HCT116 (cell line): ENCODE measurements around the gene LDLRAD4. TPM values are rescaled to one million over a fixed set of nuclear protein-coding genes. Genes with fewer than 3 reads are reported as not detected.

ENCODE experiments used
- ATAC-seq: fragments of 200-7000 bp; cut with Tn5 transposase; 2 replicates; pipeline ENCODE4 v1.9.1; 2020; ENCODE audit warnings: mild to moderate bottlenecking, moderate library complexity
- BruUV-seq: library from RNA; stranded (reverse); fragments of 400-500 nt; replicated peaks from 2 replicates; lab custom pipeline; 2021; lab: Mats Ljungman, UMichigan
- CTCF ChIA-PET: fragments of 300-600 bp; sonication (Branson Sonifier 250); formaldehyde crosslinking; loops from one replicate; lab custom pipeline; 2021; ENCODE audit warnings: antibody characterized with exemption; lab: Charles Lee
- POLR2A ChIA-PET: fragments of 300-600, 350-600 bp; sonication (Branson Sonifier 250); formaldehyde crosslinking; loops from one replicate; lab custom pipeline; 2021; ENCODE audit warnings: antibody characterized with exemption; lab: Charles Lee
- RAD21 ChIA-PET, 2 experiments: fragments of 300-600 bp; sonication (Branson Sonifier 250); formaldehyde crosslinking; loops; one replicate each; lab custom pipeline; 2023; ENCODE audit warnings: low total read pairs in 2 of 2; ENCODE audit not compliant: uncharacterized antibody in 2 of 2, unreplicated experiment in 2 of 2, low non-redundant PET in 1 of 2; lab: Charles Lee
- DNase-seq: peaks from one replicate; pipeline ENCODE4 v3.0.0-alpha.2; 2010; ENCODE audit warnings: low read depth, low spot score
- H2AFZ ChIP-seq: fragments of 200-600 bp; shearing (Covaris generic), sonication (generic); 2 replicates; pipeline ENCODE4 v1.6.1; 2017; ENCODE audit warnings: low read depth, mixed run types, mixed read lengths, antibody characterized with exemption, low read length; ENCODE audit not compliant: poor library complexity, severe bottlenecking
- H3K27ac ChIP-seq: 2 replicates; pipeline ENCODE4 v1.5.1; 2012; ENCODE audit warnings: low read depth, low read length
- H3K27me3 ChIP-seq: fragments of 200-600 bp; sonication (generic); 2 replicates; pipeline ENCODE4 v1.6.1; 2016; ENCODE audit warnings: mixed run types, low read length, mixed read lengths; ENCODE audit not compliant: insufficient read depth
- H3K36me3 ChIP-seq, 2 experiments: fragments of 200-500 bp in 1 of 2; fragments of 200-600 bp in 1 of 2; sonication (Bioruptor generic) in 1 of 2; sonication (generic) in 1 of 2; 2 replicates each; pipeline versions ENCODE4 v1.5.1 to v1.6.1; 2014 to 2016; ENCODE audit warnings: low read length in 2 of 2, inconsistent platforms in 1 of 2, mixed read lengths in 1 of 2, mixed run types in 1 of 2; ENCODE audit not compliant: insufficient read depth in 2 of 2, control insufficient read depth in 1 of 2
- H3K4me1 ChIP-seq, 2 experiments: fragments of 200-600 bp in 1 of 2; sonication (generic) in 1 of 2; 2 replicates each; pipeline versions ENCODE4 v1.5.1 to v1.6.1; 2012 to 2017; ENCODE audit warnings: low read length in 2 of 2, inconsistent platforms in 1 of 2, mild to moderate bottlenecking in 1 of 2, mixed read lengths in 1 of 2, mixed run types in 1 of 2, moderate library complexity in 1 of 2; ENCODE audit not compliant: insufficient read depth in 2 of 2, control insufficient read depth in 1 of 2
- H3K4me2 ChIP-seq: fragments of 200-600 bp; sonication (generic); 2 replicates; pipeline ENCODE4 v1.6.1; 2017; ENCODE audit warnings: mixed run types, low read length, mixed read lengths
- H3K4me3 ChIP-seq, 2 experiments: fragments of 200-600 bp in 1 of 2; sonication (generic) in 1 of 2; replicated peaks in 1 of 2; 2 replicates each; pipeline ENCODE4 v1.5.1; 2011 to 2016; ENCODE audit warnings: low read length in 2 of 2, control low read depth in 1 of 2, low read depth in 1 of 2, mild to moderate bottlenecking in 1 of 2, mixed read lengths in 1 of 2, mixed run types in 1 of 2
- H3K79me2 ChIP-seq: fragments of 200-600 bp; sonication (generic); 2 replicates; pipeline ENCODE4 v1.6.1; 2017; ENCODE audit warnings: mild to moderate bottlenecking, mixed run types, low read length, moderate library complexity, mixed read lengths; ENCODE audit not compliant: insufficient read depth
- H3K9ac ChIP-seq: fragments of 200-600 bp; sonication (generic); 2 replicates; pipeline ENCODE4 v1.6.1; 2016; ENCODE audit warnings: low read length, mixed read lengths
- H3K9me2 ChIP-seq: fragments of 200-600 bp; sonication (generic), shearing (Covaris generic); 2 replicates; pipeline ENCODE4 v1.6.1; 2017; ENCODE audit warnings: mixed run types, mild to moderate bottlenecking, moderate library complexity; ENCODE audit not compliant: insufficient read depth
- H3K9me3 ChIP-seq, 2 experiments: fragments of 200-500 bp in 1 of 2; fragments of 200-600 bp in 1 of 2; sonication (Bioruptor generic) in 1 of 2; sonication (generic) in 1 of 2; 2 replicates each; pipeline ENCODE4 v1.6.1; 2014 to 2017; ENCODE audit warnings: low read length in 2 of 2, mixed read lengths in 2 of 2, inconsistent platforms in 1 of 2, low read depth in 1 of 2, mild to moderate bottlenecking in 1 of 2, mixed run types in 1 of 2, moderate library complexity in 1 of 2; ENCODE audit not compliant: control insufficient read depth in 1 of 2, insufficient read depth in 1 of 2
- H4K20me1 ChIP-seq: fragments of 200-600 bp; sonication (generic), shearing (Covaris generic); 2 replicates; pipeline ENCODE4 v1.6.1; 2017; ENCODE audit warnings: mixed run types, mild to moderate bottlenecking, moderate library complexity; ENCODE audit not compliant: insufficient read depth
- ATF3 ChIP-seq: IDR thresholded peaks from 2 replicates; pipeline ENCODE4 v1.6.1; 2012
- CBX3 ChIP-seq: IDR thresholded peaks from 2 replicates; pipeline ENCODE4 v1.6.1; 2012; ENCODE audit warnings: low read depth
- CEBPB ChIP-seq: IDR thresholded peaks from 2 replicates; pipeline ENCODE4 v1.6.1; 2012; ENCODE audit warnings: low read depth
- CTCF ChIP-seq, 3 experiments: fragments of 200-600 bp in 1 of 3; sonication (generic) in 1 of 3; IDR thresholded peaks in 2 of 3; conservative IDR thresholded peaks in 1 of 3; 2 replicates each; pipeline ENCODE4 v1.5.1; 2012 to 2017; ENCODE audit warnings: low read depth in 2 of 3, low read length in 2 of 3, antibody characterized with exemption in 1 of 3, borderline replicate concordance in 1 of 3, control low read depth in 1 of 3, mild to moderate bottlenecking in 1 of 3, mixed read lengths in 1 of 3, mixed run types in 1 of 3, moderate library complexity in 1 of 3; ENCODE audit not compliant: insufficient read depth in 1 of 3
- EGR1 ChIP-seq: IDR thresholded peaks from 2 replicates; pipeline ENCODE4 v1.6.1; 2012; ENCODE audit warnings: low read depth
- ELF1 ChIP-seq: IDR thresholded peaks from 2 replicates; pipeline ENCODE4 v1.6.1; 2012; ENCODE audit warnings: low read depth, borderline replicate concordance
- EZH2 ChIP-seq: fragments of 200-600 bp; sonication (generic); IDR thresholded peaks from 2 replicates; pipeline ENCODE4 v1.6.1; 2017; ENCODE audit warnings: antibody characterized with exemption, mixed run types
- EZH2phosphoT487 ChIP-seq: fragments of 200-600 bp; IDR thresholded peaks from 2 replicates; pipeline ENCODE4 v1.6.1; 2018; ENCODE audit warnings: antibody characterized with exemption, borderline replicate concordance
- FOSL1 ChIP-seq: IDR thresholded peaks from 2 replicates; pipeline ENCODE4 v1.6.1; 2012; ENCODE audit warnings: low read depth
- POLR2AphosphoS5 ChIP-seq: IDR thresholded peaks from 2 replicates; pipeline ENCODE4 v1.6.1; 2011; ENCODE audit warnings: mild to moderate bottlenecking, low read depth, low read length, moderate library complexity
- RAD21 ChIP-seq: IDR thresholded peaks from 2 replicates; pipeline ENCODE4 v1.6.1; 2012; ENCODE audit warnings: low read depth, mild to moderate bottlenecking
- REST ChIP-seq: IDR thresholded peaks from 2 replicates; pipeline ENCODE4 v1.6.1; 2012; ENCODE audit warnings: low read depth
- SIN3A ChIP-seq: IDR thresholded peaks from 2 replicates; pipeline ENCODE4 v1.6.1; 2012; ENCODE audit warnings: low read depth
- SP1 ChIP-seq: IDR thresholded peaks from 2 replicates; pipeline ENCODE4 v1.6.1; 2012; ENCODE audit warnings: low read depth
- SRF ChIP-seq: IDR thresholded peaks from 2 replicates; pipeline ENCODE4 v1.6.1; 2012; ENCODE audit warnings: low read depth
- TCF7L2 ChIP-seq: IDR thresholded peaks from 2 replicates; pipeline ENCODE4 v1.7.0; 2011; ENCODE audit warnings: borderline replicate concordance, inconsistent platforms; ENCODE audit not compliant: insufficient read depth, insufficient read length; ENCODE audit errors: extremely low read depth
- YY1 ChIP-seq: IDR thresholded peaks from 2 replicates; pipeline ENCODE4 v1.6.1; 2011; ENCODE audit warnings: low read length, low read depth, moderate library complexity, mild to moderate bottlenecking; ENCODE audit not compliant: insufficient replicate concordance; ENCODE audit errors: extremely low read depth
- ZBTB33 ChIP-seq: IDR thresholded peaks from 2 replicates; pipeline ENCODE4 v1.6.1; 2011; ENCODE audit warnings: mild to moderate bottlenecking, low read length, moderate library complexity; ENCODE audit not compliant: insufficient replicate concordance; ENCODE audit errors: extremely low read depth
- ZFX ChIP-seq: fragments of 450-650 bp; IDR thresholded peaks from 2 replicates; pipeline ENCODE4 v1.6.1; 2017
- ZNF274 ChIP-seq: fragments of 200-500 bp; sonication (Bioruptor generic); IDR thresholded peaks from 2 replicates; pipeline ENCODE4 v1.6.1; 2014; ENCODE audit warnings: mild to moderate bottlenecking, low read depth, low read length, inconsistent platforms
- intact Hi-C: fragments of 100-400 bp; cut with micrococcal nuclease; formaldehyde crosslinking; loops from 2 replicates; pipeline ENCODE4 v1.10.0; 2022
- total RNA-seq: library from RNA; stranded (reverse); gene quantifications from one replicate; pipeline ENCODE4 v1.2.1, GENCODE V29; 2021; ENCODE audit not compliant: unreplicated experiment

The LDLRAD4 gene
- total RNA-seq, 1 experiment from 2014 or later: 1.2 TPM

DNA sequence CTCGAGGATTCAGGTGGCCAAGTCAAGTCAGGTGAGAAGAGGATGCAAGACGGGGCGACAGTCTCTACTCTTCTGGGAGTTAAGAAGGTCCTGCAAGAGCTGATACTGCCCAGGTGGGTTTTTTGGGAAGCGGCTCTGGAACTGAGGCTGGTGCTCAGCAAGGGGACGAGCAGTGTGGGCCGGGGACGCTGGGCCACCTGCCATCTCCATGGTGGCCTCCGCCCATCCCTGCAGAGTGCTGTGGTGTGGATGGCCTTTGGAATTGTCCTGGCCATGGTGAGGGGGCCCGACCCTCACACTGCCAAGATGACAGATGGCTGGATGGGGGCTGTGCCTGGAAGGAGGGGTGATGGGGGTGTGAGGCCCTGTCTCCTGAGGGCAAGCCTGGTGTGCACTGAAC, 34.2 kb upstream of the LDLRAD4 start:
- DNase-seq (no peak), ATAC-seq (no peak)
- H3K4me2 ChIP-seq: no peak overlapping the region
- no peaks in the 10 kb centered on the region for H3K79me2 ChIP-seq
- ChIA-PET CTCF (no interaction called here), POLR2A (no interaction called here), RAD21 (no interaction called here)
- no peaks in the 10 kb centered on the region for H3K4me1 ChIP-seq
- no peaks in the 10 kb centered on the region for H3K36me3 ChIP-seq
- H3K27me3 ChIP-seq: no peaks in the 10 kb centered on the region
- no peak overlapping the region for H2AFZ ChIP-seq
- intact Hi-C loops: no loop called here
- H3K9me3 ChIP-seq: no peaks in the 10 kb centered on the region
- no peak overlapping the region for H3K4me3 ChIP-seq
- H4K20me1 ChIP-seq: no peaks in the 10 kb centered on the region
- H3K9ac ChIP-seq: no peak overlapping the region
- no peak overlapping the region for H3K27ac ChIP-seq
- H3K9me2 ChIP-seq: no peaks in the 10 kb centered on the region
- no TSS peak for BruUV-seq
- TF ChIP-seq EZH2phosphoT487: no peak
- TF ChIP-seq SRF: no peak
- TF ChIP-seq REST: no peak
- TF ChIP-seq ELF1: no peak
- TF ChIP-seq FOSL1: no peak
- no peak for TF ChIP-seq SP1
- TF ChIP-seq RAD21: no peak
- TF ChIP-seq EZH2: no peak
- TF ChIP-seq CEBPB: no peak
- TF ChIP-seq EGR1: no peak
- no peak for TF ChIP-seq POLR2AphosphoS5
- TF ChIP-seq ZBTB33: no peak
- TF ChIP-seq ATF3: no peak
- TF ChIP-seq CBX3: no peak
- TF ChIP-seq ZNF274: no peak
- TF ChIP-seq YY1: no peak
- TF ChIP-seq SIN3A: no peak
- no peak for TF ChIP-seq CTCF (IDR thresholded peaks at IDR 0.05 in 2 of 3, conservative IDR thresholded peaks at IDR 0.05 in 1 of 3; ENCODE audit: borderline replicate concordance in 1 of 3, insufficient read depth in 1 of 3, low read depth in 2 of 3, low read length in 2 of 3)
- no peak for TF ChIP-seq TCF7L2
- no peak for TF ChIP-seq ZFX
